Measurements from ENCODE around the gene IGFBP7.

The IGFBP7 gene

GRCh38 chr4:57129477-57129876 lies 19.3 kb upstream of the IGFBP7 start:
- no peak for DNase-seq

DNA sequence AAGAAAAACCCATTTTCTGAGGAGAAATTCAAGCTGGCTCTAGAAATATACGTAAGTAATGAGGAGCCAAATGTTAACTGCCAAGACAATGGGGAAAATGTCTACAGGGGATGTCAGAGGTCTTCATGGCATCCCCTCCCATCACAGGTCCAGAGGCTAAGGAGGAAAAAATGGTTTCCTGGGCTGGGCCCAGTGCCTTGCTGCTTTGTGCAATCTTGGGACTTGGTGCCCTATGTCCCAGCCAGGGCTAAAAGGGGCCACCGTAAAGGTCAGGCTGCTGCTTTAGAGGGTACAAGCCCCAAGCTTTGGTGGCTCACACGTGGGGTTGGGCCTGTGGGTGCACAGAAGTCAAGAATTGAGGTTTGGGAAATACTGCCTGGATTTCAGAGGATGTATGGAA lies 17.2 kb upstream of the IGFBP7 start:
- DNase-seq = no peak

GRCh38 chr4:57125996-57126395 lies 15.8 kb upstream of the IGFBP7 start:
- no peak for DNase-seq

- no peak for DNase-seq
Observed at GRCh38 chr4:57124145-57124544, 14.0 kb upstream of the IGFBP7 start.

DNA sequence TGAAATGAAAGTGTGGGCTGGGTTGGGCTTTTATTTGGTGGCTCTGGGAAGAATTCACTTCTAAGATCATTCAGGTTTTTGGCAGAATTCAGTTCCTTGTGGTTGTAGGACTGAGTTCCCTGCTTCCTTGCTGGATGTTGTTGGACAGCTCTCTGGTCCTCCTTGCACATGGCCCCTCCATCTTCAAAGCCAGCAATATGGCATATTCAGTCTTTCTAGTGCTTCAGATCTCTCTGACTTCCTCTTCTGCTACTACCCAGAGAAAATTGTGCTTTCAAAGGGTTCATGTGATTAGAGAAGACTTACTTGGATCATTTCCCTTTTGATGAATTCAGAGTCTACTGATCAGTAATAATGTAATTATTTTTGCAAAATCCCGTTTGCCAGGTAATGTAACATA lies 12.8 kb upstream of the IGFBP7 start:
- no peak for DNase-seq

DNA sequence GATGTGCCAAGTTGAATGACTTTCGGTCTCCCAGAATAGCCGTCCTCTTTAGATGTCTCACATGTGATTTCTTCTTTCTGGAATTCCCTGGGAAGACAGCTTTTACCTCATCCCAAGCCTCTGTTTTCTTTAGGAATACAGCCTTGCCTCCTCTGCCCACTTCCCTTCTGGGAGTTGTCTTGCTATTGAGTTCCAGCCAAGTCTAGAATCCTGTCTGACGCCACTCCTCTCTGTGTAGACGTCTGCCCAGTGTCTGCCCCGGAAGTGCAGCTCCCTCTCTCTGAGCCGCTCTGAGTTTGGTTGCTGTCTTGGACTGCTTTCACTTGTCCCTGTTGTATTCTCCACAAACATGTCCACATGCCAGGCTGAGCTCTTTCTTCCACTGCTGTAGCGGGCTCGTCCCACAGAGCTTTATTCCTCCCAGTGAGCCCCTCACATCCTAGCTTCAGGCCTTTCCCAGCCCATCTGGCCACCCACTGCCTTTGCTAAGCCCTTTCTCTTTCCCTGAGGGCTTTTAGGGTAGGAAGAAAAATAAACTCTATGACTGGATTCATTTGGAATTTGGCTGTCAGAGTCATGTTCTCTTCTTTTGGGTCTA lies 9.0 kb upstream of the IGFBP7 start:
- DNase-seq = no peak

DNA sequence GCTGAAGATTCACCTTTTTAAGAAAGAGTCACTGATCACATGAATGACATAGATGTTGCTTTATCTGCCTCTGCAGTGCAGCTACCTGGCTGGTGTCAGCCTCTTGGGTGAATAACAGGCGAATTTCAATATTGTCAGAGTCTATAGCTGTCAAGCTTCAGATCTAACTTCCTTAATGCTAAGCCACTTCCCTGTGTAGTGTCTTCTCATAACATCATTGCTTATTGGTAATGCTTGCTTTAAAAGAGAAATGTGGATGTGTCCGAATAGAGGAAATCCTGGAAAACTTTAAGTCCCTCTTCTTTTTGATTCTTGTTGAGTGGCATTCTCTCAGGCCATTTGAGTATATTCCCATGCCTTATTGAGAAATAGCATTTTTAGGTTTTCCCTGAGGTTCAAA lies 7.3 kb upstream of the IGFBP7 start:
- DNase-seq = no peak

DNA sequence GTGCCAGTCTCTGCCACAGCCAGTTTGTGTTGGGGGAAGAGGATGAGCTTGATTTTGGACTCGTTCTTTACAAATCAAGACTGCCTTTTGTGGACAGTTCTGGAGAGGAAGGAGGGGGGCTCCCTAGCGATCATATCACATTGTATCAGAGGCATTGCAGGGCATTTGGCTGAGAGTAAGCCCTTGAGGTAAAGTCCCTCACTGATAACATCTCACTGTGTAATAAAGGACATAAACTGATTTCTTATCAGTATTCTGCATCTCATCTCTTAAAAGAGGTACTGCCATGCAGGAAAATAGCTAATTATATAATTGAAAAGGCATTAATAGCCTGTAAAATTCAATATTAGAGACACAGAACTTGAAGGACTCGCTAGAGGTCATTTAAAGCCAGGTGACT lies 6.1 kb upstream of the IGFBP7 start:
- no peak for DNase-seq

GRCh38 chr4:57114973-57115372 lies 4.8 kb upstream of the IGFBP7 start:
- no peak for DNase-seq

DNA sequence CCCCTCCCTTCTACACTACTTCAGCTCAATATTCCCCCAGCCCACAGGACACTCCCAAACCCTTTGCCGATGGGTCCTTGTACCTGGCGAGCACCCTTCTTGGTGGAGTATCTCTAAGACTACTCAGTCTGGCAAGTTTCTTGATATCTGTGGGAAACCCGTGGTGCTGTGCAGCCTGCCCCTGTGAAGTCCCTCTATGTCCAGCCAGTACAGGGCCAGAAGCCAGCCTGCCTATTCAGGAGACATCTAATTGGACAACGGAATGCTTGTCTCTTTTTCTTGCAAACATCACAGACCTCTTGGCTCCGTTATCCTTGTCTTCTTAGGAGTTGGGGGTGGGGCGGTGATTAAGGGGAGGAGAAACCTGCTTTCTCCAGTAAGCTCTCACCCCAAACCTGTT lies 3.7 kb upstream of the IGFBP7 start:
- no peak for DNase-seq

- no peak for DNase-seq
Observed at GRCh38 chr4:57110640-57111511, 691 bp upstream of the IGFBP7 start.

DNA sequence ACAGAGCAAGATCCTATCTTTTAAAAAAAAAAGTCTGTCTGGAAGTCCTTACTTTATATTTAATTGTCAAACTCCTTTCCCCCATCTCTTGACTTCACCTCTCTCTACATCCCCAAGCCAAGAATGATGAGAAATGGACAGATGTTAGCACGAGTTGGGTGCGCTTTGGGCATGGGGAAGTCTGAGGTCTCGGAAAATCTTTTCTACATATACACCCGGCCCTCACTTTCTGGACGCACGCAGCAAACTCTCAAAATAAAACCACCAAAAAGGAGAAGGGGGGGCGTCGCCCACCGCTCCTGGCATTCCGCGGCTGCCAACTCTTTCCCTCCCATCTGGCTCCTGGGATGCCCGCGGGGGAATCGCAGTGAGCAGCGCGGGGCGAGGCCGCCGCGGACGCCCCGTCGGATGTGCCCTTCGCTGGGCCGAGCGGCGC lies 756 bp downstream of the IGFBP7 start:
- DNase-seq = no peak

GRCh38 chr4:57106181-57106580 lies 4.0 kb downstream of the IGFBP7 start:
- no peak for DNase-seq

DNA sequence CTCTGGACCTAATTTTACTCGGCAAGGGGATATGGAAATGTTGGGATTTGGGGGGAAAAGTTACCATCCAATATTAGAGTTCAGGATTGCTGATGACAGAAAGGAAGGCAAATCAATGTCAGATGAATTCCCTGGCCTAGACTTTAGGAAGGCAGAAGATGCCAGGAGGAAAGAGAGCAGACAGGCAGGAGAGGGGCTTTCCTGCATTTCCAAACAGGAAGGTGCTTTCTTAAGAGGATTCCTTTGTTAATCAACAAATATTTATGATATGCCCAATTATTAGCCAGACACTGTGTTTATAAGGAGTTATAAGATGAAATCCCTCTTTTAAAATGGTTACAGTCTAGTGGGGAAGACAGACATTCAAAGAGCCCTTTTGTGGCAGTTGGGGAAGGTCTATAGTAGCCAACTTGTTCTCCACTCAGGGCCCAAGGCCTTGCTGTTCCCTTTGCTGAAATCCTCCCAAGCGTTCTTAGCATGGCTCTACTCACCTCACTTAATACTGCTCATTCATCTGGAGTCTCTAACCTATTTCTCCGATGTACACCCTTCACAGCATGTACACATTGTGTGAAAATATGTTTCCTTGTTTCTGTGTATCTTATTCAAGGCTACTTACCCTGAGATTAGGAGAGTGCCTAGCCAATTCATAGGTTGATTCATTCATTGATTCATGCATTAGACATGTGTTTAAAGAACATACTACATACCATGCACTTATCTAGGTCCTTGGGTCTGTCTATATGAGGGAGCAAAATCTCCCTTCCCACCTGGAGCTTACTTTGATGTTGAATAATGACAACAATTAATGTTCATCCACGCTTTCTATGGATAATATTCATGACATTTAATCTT lies 5.3 kb downstream of the IGFBP7 start:
- no peak for DNase-seq

DNA sequence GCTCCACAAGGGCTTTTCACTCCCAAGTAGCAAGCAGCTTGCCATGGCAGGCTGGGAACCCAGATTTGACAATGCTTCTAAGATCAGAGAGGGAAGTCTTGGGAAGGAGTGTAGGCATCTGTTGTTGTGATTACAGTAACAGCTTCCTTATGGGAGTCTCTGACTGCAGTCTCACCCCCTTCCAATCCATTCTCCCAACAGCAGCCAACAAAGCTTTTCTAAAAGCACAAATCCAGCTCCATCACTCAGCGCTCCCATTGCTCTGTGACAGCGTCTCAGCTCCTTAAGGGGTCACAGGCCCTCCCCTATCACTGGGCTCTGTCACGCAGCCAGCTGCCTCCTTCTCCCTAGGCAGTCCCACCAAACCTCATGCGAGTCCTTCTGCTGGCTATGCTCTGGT lies 7.1 kb downstream of the IGFBP7 start:
- DNase-seq = no peak

DNA sequence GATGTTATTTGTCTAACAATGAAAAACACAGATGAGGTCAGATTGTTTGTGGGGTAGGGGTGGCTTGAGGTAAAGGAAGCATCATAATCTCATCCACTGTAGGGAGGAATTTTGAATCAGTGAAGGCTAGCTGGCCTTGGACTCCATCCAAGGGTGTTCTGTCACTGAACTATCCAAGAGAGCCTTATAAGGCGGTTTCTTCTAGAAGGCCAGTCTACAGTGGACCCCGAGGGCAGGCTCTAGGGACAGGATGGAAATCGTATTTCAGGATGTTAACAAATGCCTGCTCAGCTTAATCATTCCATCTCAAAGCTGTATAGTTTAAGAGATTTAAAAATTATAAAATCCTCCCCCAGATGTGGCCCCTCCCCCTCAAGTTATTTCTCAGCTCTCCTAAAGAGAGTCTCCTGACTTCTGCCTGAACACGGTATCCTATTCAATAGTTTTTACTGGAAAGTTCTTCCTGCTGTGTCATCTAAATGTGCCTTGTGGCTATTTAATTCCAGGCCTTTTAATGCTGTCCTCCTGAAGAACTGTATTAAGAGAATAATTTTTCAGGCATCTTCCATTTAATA lies 8.0 kb downstream of the IGFBP7 start:
- DNase-seq = no peak

GRCh38 chr4:57100979-57101651 lies 9.1 kb downstream of the IGFBP7 start:
- DNase-seq = no peak

DNA sequence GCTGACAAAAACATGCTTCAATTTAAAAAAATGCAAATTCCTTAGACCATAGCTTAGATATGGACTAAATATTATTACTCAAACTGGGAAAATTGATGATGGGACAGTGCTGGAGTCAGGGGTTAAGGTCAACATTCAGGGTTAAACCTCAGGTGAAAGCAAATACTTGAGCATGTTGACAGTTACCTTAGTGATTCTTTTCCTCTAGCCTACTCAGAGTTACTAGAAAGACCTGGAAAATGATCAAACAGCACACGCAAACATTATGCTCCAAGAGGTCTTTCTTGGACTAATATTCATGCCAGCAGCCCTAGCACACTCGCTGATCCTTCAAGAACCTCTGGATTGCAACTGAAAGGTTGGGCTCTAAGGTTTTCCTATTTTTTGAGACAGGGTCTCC lies 10.8 kb downstream of the IGFBP7 start:
- no peak for DNase-seq

DNA sequence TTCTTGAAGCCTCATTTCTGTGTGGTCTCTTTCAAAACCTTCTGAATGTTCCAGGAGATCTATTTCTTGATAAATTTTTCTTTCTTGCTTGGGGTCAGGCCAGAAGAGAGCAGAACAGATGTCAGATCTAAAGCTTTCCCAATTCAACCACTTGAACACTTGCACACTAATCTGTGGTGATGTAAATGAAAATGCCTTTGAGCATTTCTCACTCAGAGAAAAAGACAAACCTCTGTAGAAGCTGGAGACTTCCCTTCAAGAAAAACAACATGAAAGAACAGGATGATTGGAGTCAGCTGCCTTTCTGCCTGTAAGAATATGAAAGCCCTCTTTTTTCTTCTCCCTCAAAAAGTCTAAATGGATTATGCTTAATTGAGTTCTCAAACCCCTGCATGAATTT lies 11.2 kb downstream of the IGFBP7 start:
- no peak for DNase-seq

GRCh38 chr4:57098415-57098814 lies 11.8 kb downstream of the IGFBP7 start:
- no peak for DNase-seq

DNA sequence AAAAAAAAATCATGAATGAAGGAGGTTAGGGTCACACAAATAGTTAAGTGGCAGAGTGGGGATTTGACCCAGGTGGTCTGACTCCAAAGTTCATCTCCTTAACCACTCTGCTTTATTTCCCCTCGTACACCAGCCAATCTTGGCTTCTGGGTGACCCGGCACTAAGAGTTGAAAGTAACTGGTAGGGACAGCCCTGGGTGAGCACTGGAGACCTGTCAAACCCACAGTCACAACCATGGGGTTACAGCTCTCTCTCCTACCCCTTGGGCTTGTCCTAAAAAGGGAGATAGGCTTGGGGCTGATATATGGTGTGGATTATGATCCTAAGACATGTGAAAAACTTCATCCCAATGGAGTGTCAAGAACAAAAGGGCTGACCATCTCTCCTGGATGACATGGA lies 12.5 kb downstream of the IGFBP7 start:
- DNase-seq = no peak

DNA sequence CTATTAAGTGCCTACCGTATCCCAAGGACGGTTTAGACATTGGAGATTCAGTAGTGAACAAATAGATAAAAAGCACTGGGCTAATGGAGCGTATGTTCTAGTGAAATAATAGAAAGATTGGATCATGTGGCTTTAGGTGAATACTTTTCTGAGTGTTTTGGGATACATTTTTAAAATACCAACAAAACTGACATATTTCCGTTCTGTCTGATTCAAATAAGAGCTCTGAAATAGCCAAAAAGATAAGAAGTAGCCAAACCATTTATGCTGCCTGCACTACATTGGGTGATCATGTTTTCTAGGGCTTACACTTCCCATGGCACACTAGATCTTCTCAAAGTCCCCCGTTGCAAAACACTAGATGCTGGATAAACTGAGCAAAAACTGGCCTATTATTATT lies 14.2 kb downstream of the IGFBP7 start:
- no peak for DNase-seq

- DNase-seq = no peak
Observed at GRCh38 chr4:57095245-57095644, 14.9 kb downstream of the IGFBP7 start.

Data from activated gamma-delta T cell (primary cell).